Epithelial cell of proximal tubule (primary cell): ENCODE data around the gene NDUFV1. TPM values are rescaled to one million over a fixed set of nuclear protein-coding genes. Genes with fewer than 3 reads are reported as not detected.

Experiments
- DNase-seq: peaks from one replicate; pipeline ENCODE4 v3.0.0-alpha.2; 2011; ENCODE audit warnings: low read depth
- H3K4me3 ChIP-seq: 2 replicates; pipeline ENCODE4 v1.5.1; 2011; ENCODE audit warnings: low read depth, mild to moderate bottlenecking, low read length
- total RNA-seq: library from RNA; depleted of rRNA; stranded (reverse); fragments of >200 nt; gene quantifications from 2 replicates; pipeline ENCODE4 v1.2.3, GENCODE V29; 2015
- TF ChIP-seq, protein P1 (sequence below): conservative IDR thresholded peaks from 2 replicates; pipeline ENCODE4 v1.5.1; 2012; ENCODE audit warnings: low read depth, mild to moderate bottlenecking, low read length

Gene NDUFV1
- total RNA-seq, 1 donor from 2014 or later = 226 TPM

DNA sequence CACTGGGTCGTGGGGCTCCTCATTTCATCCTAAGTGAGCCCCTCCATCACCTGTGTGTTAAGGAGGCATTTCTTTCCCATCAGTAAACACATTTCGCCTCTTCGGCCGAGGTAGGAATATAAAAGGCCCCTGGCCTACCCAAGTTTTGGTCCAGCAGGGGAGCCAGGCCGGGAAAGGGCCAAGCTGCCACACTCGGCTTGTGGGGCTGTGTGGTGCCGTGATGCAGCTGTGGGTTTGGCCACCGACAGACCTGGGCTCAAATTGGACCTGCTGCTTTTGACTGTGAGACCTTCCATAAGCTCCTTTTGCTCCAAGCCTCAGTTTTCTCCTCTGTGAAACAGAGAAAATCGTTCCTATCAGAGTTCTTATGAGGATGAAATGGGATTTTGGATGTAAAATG is 771 bp downstream of the NDUFV1 start:
- TF ChIP-seq, protein P1, sequence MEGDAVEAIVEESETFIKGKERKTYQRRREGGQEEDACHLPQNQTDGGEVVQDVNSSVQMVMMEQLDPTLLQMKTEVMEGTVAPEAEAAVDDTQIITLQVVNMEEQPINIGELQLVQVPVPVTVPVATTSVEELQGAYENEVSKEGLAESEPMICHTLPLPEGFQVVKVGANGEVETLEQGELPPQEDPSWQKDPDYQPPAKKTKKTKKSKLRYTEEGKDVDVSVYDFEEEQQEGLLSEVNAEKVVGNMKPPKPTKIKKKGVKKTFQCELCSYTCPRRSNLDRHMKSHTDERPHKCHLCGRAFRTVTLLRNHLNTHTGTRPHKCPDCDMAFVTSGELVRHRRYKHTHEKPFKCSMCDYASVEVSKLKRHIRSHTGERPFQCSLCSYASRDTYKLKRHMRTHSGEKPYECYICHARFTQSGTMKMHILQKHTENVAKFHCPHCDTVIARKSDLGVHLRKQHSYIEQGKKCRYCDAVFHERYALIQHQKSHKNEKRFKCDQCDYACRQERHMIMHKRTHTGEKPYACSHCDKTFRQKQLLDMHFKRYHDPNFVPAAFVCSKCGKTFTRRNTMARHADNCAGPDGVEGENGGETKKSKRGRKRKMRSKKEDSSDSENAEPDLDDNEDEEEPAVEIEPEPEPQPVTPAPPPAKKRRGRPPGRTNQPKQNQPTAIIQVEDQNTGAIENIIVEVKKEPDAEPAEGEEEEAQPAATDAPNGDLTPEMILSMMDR = no peak
- peak overlapping the region; percentile 78 for H3K4me3 ChIP-seq
- DNase-seq = no peak

DNA sequence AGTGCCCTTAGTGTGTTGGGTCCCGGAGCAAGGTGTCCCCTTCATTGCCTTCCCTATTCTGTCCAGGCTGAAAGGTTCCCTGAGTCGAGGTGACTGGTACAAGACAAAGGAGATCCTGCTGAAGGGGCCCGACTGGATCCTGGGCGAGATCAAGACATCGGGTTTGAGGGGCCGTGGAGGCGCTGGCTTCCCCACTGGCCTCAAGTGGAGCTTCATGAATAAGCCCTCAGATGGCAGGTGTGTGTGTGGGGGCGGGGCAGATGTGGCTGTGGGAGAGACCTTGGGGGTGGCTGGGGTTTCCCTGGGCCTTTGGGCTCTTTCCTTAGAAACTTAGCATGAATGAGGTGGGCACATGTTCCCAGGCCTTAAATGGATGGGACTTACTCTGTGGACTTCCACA is 1.8 kb downstream of the NDUFV1 start:
- no peak for DNase-seq
- TF ChIP-seq, protein P1 = no peak
- no peak overlapping the region for H3K4me3 ChIP-seq

DNA sequence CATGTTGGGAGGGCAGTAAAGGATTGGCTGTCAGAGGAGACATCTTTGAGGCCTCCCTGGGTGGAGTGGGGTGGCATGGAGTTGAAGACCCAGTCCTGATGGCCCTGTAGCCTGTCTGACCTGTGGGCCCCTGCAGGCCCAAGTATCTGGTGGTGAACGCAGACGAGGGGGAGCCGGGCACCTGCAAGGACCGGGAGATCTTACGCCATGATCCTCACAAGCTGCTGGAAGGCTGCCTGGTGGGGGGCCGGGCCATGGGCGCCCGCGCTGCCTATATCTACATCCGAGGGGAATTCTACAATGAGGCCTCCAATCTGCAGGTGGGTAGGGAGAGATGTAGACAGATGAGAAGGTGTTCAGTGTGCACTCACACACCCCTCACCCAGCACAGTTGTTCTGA is 2.6 kb downstream of the NDUFV1 start:
- TF ChIP-seq, protein P1 = no peak
- no peak for DNase-seq
- no peak overlapping the region for H3K4me3 ChIP-seq

DNA sequence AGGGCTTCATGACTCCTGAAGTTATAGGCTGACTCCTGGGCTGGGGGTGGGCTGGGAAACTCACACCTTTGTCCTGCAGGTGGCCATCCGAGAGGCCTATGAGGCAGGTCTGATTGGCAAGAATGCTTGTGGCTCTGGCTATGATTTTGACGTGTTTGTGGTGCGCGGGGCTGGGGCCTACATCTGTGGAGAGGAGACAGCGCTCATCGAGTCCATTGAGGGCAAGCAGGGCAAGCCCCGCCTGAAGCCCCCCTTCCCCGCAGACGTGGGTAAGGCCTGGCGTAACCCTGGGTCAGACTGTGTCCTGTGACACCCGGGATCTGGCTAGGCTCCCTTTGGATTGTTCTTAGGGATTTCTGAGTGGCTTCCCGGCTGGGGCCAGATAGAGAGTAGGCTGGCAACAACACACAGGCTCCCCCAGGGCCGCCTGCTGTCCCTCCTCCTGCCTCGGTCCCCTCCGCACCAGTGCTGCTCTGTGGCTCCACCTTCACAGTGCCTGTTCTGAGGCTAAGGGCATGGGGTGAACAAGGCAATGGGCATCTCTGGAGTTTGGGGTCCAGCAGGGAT is 3.6 kb downstream of the NDUFV1 start:
- H3K4me3 ChIP-seq = no peak overlapping the region
- TF ChIP-seq, protein P1 = no peak
- no peak for DNase-seq

DNA sequence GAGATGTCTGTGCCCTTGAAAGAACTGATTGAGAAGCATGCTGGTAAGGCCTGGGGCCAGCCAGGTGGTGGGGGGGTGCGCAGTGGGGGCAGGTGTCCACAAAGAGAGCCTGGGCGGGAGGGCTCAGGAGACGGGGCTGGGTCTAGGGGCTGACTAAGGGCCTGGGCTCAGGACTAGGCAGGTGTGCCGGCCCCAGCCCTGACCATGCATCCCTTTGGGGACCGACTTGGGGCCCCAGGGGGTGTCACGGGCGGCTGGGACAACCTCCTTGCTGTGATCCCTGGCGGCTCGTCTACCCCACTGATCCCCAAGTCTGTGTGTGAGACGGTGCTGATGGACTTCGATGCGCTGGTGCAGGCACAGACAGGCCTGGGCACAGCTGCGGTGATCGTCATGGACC is 4.4 kb downstream of the NDUFV1 start:
- TF ChIP-seq, protein P1 = no peak
- DNase-seq = no peak
- H3K4me3 ChIP-seq = no peak overlapping the region

DNA sequence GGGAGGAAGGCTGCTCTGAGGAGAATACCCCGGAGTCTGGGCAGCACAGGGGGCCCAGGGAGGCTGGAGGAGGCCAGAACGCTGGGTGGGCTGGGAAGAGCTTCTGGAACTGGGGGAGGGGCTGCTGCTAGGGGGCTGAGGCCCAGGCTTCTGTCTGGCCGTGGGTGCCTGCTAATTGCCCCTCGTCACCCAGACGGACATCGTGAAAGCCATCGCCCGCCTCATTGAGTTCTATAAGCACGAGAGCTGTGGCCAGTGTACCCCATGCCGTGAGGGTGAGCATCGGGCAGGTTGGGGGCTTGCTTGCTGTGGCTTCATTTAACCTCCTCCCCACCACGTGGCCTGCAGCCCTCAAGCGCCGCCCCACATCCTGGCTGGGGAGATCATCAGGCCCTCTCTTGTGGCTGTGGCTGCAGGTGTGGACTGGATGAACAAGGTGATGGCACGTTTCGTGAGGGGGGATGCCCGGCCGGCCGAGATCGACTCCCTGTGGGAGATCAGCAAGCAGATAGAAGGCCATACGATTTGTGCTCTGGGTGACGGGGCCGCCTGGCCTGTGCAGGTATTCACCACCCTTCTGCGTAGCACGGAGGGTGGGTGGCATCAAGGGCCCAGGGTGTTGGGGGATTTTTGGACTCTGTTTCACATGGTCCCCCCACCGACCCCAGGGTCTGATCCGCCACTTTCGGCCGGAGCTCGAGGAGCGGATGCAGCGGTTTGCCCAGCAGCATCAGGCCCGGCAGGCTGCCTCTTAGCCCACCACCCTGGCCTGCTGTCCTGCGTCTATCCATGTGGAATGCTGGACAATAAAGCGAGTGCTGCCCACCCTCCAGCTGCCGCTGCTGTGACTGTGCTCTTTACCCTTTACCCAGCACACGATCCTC is 5.2 kb downstream of the NDUFV1 start:
- no peak overlapping the region for H3K4me3 ChIP-seq
- TF ChIP-seq, protein P1 = no peak
- DNase-seq = no peak
